Cardiac muscle cell (in vitro differentiated cells and primary cell): ENCODE results near the gene TNFAIP8L3. TPM values are rescaled to one million over a fixed set of nuclear protein-coding genes. Genes with fewer than 3 reads are reported as not detected.

Source experiments
- DNase-seq, 2 donors: peaks; one replicate each; pipeline versions ENCODE4 v3.0.0 to v3.0.0-alpha.2; 2010 to 2017; ENCODE audit warnings: low read depth in 1 of 2, low spot score in 1 of 2
- H3K27ac ChIP-seq: fragments of 200-600 bp; sonication (generic); 2 replicates; pipeline ENCODE4 v1.5.1; 2016
- H3K27me3 ChIP-seq: fragments of 200-600 bp; sonication (generic); 2 replicates; pipeline ENCODE4 v1.6.0; 2016; ENCODE audit warnings: control low read depth
- H3K36me3 ChIP-seq: fragments of 200-600 bp; sonication (generic); 2 replicates; pipeline ENCODE4 v1.5.1; 2016; ENCODE audit warnings: control low read depth
- H3K4me1 ChIP-seq: fragments of 200-600 bp; sonication (generic); 2 replicates; pipeline ENCODE4 v1.8.1; 2017; ENCODE audit warnings: low read depth, mild to moderate bottlenecking, mixed run types
- H3K4me3 ChIP-seq: fragments of 200-600 bp; sonication (generic); 2 replicates; pipeline ENCODE4 v1.5.1; 2016; ENCODE audit warnings: mild to moderate bottlenecking
- H3K9me3 ChIP-seq: fragments of 200-600 bp; sonication (generic); 2 replicates; pipeline ENCODE4 v1.5.1; 2017; ENCODE audit warnings: low read depth, mild to moderate bottlenecking, control low read depth
- CTCF ChIP-seq: IDR thresholded peaks from 2 replicates; pipeline ENCODE4 v1.5.1; 2012; ENCODE audit warnings: low read depth, mild to moderate bottlenecking, low read length
- polyA plus RNA-seq: library from polyadenylated mRNA; unstranded; fragments of >200 nt; fragmentation: Nextera tagmentation; extraction: Ambion mirVana; gene quantifications from 2 replicates; pipeline ENCODE4 v1.2.1, GENCODE V29; 2016
- total RNA-seq: library from RNA; depleted of rRNA; stranded (reverse); fragments of >200 nt; gene quantifications from 2 replicates; pipeline ENCODE4 v1.2.3, GENCODE V29; 2016

Gene TNFAIP8L3
- total and polyA plus RNA-seq, 2 experiments from 2014 or later = not detected

GRCh38 chr15:51016615-51017014 lies 78.1 kb downstream of the TNFAIP8L3 start:
- Histone ChIP-seq H3K27ac (no peak overlapping the region), H3K27me3 (no peaks in the 10 kb centered on the region), H3K4me3 (no peak overlapping the region), H3K36me3 (no peaks in the 10 kb centered on the region), H3K9me3 (no peaks in the 10 kb centered on the region), H3K4me1 (no peaks in the 10 kb centered on the region)
- no peak for TF ChIP-seq CTCF
- no peak for DNase-seq

- Histone ChIP-seq H3K27me3 (no peaks in the 10 kb centered on the region), H3K27ac (no peak overlapping the region), H3K4me1 (no peaks in the 10 kb centered on the region), H3K4me3 (no peak overlapping the region), H3K36me3 (no peaks in the 10 kb centered on the region), H3K9me3 (no peaks in the 10 kb centered on the region)
- no peak for TF ChIP-seq CTCF
- no peak for DNase-seq
Observed at GRCh38 chr15:51011212-51011611, 83.5 kb downstream of the TNFAIP8L3 start.

GRCh38 chr15:51007131-51007666 lies 87.5 kb downstream of the TNFAIP8L3 start:
- Histone ChIP-seq H3K4me1 (no peaks in the 10 kb centered on the region), H3K27ac (no peak overlapping the region), H3K27me3 (no peaks in the 10 kb centered on the region), H3K36me3 (peaks cover 11% of the 10 kb centered on the region), H3K4me3 (no peak overlapping the region), H3K9me3 (no peaks in the 10 kb centered on the region)
- DNase-seq = no peak
- no peak for TF ChIP-seq CTCF

Other genes with a start within 250 kb of the TNFAIP8L3 start
- 6.1 and 6.4 TPM in 2 replicates for gene AP4E1, start 186.2 kb downstream of the TNFAIP8L3 start, total RNA-seq
- 3.5 and 7.3 TPM in 2 replicates for gene AP4E1, start 186.2 kb downstream of the TNFAIP8L3 start, polyA plus RNA-seq
- 0.69 TPM in 1 of 2 replicates, not detected in the other for gene CYP19A1, start 243.7 kb upstream of the TNFAIP8L3 start, total RNA-seq
- gene CYP19A1, start 243.7 kb upstream of the TNFAIP8L3 start, polyA plus RNA-seq = 2.6 TPM in 1 of 2 replicates, not detected in the other
- gene GLDN, start 246.7 kb upstream of the TNFAIP8L3 start, total RNA-seq = 0.07 and 0.92 TPM in 2 replicates
- 0.34 TPM in 1 of 2 replicates, not detected in the other for gene GLDN, start 246.7 kb upstream of the TNFAIP8L3 start, polyA plus RNA-seq